Endothelial cell of umbilical vein (primary cell): ENCODE data around the gene TRPM3. TPM values are rescaled to one million over a fixed set of nuclear protein-coding genes. Genes with fewer than 3 reads are reported as not detected.

Source experiments
- BruUV-seq: library from RNA; stranded (reverse); fragments of 400-500 nt; replicated peaks from 2 replicates; lab custom pipeline; 2021; lab: Mats Ljungman, UMichigan
- CTCF ChIA-PET: fragments of 300-600, 350-600 bp; sonication (Branson Sonifier 250); formaldehyde crosslinking; loops from one replicate; lab custom pipeline; 2021; ENCODE audit warnings: antibody characterized with exemption, inconsistent platforms; lab: Charles Lee
- POLR2A ChIA-PET: fragments of 300-600, 350-600 bp; sonication (Branson Sonifier 250); formaldehyde crosslinking; loops from one replicate; lab custom pipeline; 2021; ENCODE audit warnings: antibody characterized with exemption, inconsistent platforms; lab: Charles Lee
- DNase-seq: peaks from one replicate; pipeline ENCODE4 v3.0.0-alpha.2; 2011; ENCODE audit warnings: low read depth, low spot score
- FAIRE-seq: peaks from 2 replicates; lab custom pipeline; 2011; peaks lifted over from hg19 to GRCh38; lab: Jason Lieb, UNC
- H2AFZ ChIP-seq: 2 replicates; pipeline ENCODE4 v1.6.0; 2012; ENCODE audit warnings: low read depth, low read length, control low read depth, inconsistent platforms
- H3K27ac ChIP-seq: 2 replicates; pipeline ENCODE4 v1.5.1; 2011; ENCODE audit warnings: low read depth, mild to moderate bottlenecking, control low read depth, low read length, moderate library complexity; ENCODE audit not compliant: insufficient read depth
- H3K27me3 ChIP-seq, 2 experiments: 2 replicates each; pipeline versions ENCODE4 v1.6.0 to v1.6.1; 2011; ENCODE audit warnings: low read length in 2 of 2, mixed read lengths in 1 of 2; ENCODE audit not compliant: control insufficient read depth in 2 of 2, insufficient read depth in 2 of 2
- H3K36me3 ChIP-seq, 2 experiments: 2 replicates in 1 of 2; 3 replicates in 1 of 2; pipeline ENCODE4 v1.5.1; 2011; ENCODE audit warnings: low read length in 2 of 2, mild to moderate bottlenecking in 1 of 2, moderate library complexity in 1 of 2; ENCODE audit not compliant: control insufficient read depth in 2 of 2, insufficient read depth in 2 of 2; ENCODE audit errors: extremely low read depth in 1 of 2
- H3K4me1 ChIP-seq: 3 replicates; pipeline ENCODE4 v1.5.1; 2011; ENCODE audit warnings: mild to moderate bottlenecking, low read length; ENCODE audit not compliant: control insufficient read depth, insufficient read depth; ENCODE audit errors: extremely low read depth
- H3K4me2 ChIP-seq: 2 replicates; pipeline ENCODE4 v1.6.1; 2011; ENCODE audit warnings: low read length, control low read depth, mixed read lengths; ENCODE audit not compliant: insufficient read depth
- H3K4me3 ChIP-seq, 3 experiments: fragments of 200-600 bp in 1 of 3; sonication (generic), shearing (Covaris generic) in 1 of 3; replicated peaks in 1 of 3; 2 replicates each; pipeline ENCODE4 v1.5.1; 2011 to 2016; ENCODE audit warnings: control low read depth in 3 of 3, low read length in 3 of 3, mild to moderate bottlenecking in 2 of 3, inconsistent platforms in 1 of 3, low read depth in 1 of 3, moderate library complexity in 1 of 3; ENCODE audit not compliant: insufficient read depth in 1 of 3
- H3K79me2 ChIP-seq: 2 replicates; pipeline ENCODE4 v1.6.0; 2012; ENCODE audit warnings: low read length, inconsistent platforms; ENCODE audit not compliant: control insufficient read depth, insufficient read depth
- H3K9ac ChIP-seq: replicated peaks from 2 replicates; pipeline ENCODE3; 2011; ENCODE audit warnings: low read length, control low read depth; ENCODE audit not compliant: insufficient read depth; ENCODE audit errors: extremely low read depth
- H3K9me1 ChIP-seq: replicated peaks from 3 replicates; pipeline ENCODE4 v1.6.0; 2011; ENCODE audit warnings: mild to moderate bottlenecking, low read length; ENCODE audit not compliant: control insufficient read depth, insufficient read depth; ENCODE audit errors: extremely low read depth
- H3K9me3 ChIP-seq: replicated peaks from 2 replicates; pipeline ENCODE4 v1.5.1; 2012; ENCODE audit warnings: low read length, inconsistent platforms; ENCODE audit not compliant: control insufficient read depth, insufficient read depth
- H4K20me1 ChIP-seq: replicated peaks from 2 replicates; pipeline ENCODE3; 2011; ENCODE audit warnings: mild to moderate bottlenecking, low read length; ENCODE audit not compliant: control insufficient read depth, insufficient read depth; ENCODE audit errors: extremely low read depth
- CTCF ChIP-seq, 2 donors: IDR thresholded peaks; 1 replicate in 1 of 2; 2 replicates in 1 of 2; pipeline ENCODE4 v1.5.1; 2011; ENCODE audit warnings: low read length in 2 of 2, mild to moderate bottlenecking in 2 of 2, moderate library complexity in 2 of 2, control low read depth in 1 of 2, inconsistent platforms in 1 of 2, low read depth in 1 of 2; ENCODE audit not compliant: insufficient read depth in 1 of 2; ENCODE audit errors: extremely low read depth in 1 of 2
- EZH2 ChIP-seq: IDR thresholded peaks from 2 replicates; pipeline ENCODE4 v1.6.1; 2012; ENCODE audit warnings: borderline replicate concordance, low read depth, mild to moderate bottlenecking, moderate library complexity, low read length, inconsistent platforms; ENCODE audit not compliant: severe bottlenecking
- FOS ChIP-seq: IDR thresholded peaks from 2 replicates; pipeline ENCODE4 v1.6.1; 2011; ENCODE audit warnings: mild to moderate bottlenecking, low read length, moderate library complexity, borderline replicate concordance; ENCODE audit not compliant: insufficient read depth
- GATA2 ChIP-seq: IDR thresholded peaks from 2 replicates; pipeline ENCODE4 v1.7.0; 2011; ENCODE audit warnings: low read depth, mild to moderate bottlenecking, moderate library complexity, mixed read lengths, low read length; ENCODE audit not compliant: insufficient read length, insufficient read depth
- JUN ChIP-seq: IDR thresholded peaks from 2 replicates; pipeline ENCODE4 v1.6.1; 2011; ENCODE audit warnings: borderline replicate concordance, low read depth; ENCODE audit not compliant: insufficient read length, insufficient read depth
- MAX ChIP-seq: IDR thresholded peaks from 2 replicates; pipeline ENCODE4 v1.6.1; 2011; ENCODE audit not compliant: insufficient read depth, insufficient read length
- MYC ChIP-seq: IDR thresholded peaks from one replicate; pipeline ENCODE4 v1.6.1; 2011; ENCODE audit warnings: mild to moderate bottlenecking, low read depth, low read length
- POLR2A ChIP-seq: IDR thresholded peaks from 2 replicates; pipeline ENCODE4 v1.6.1; 2012; ENCODE audit warnings: low read depth, mild to moderate bottlenecking, control low read depth, low read length
- POLR2AphosphoS5 ChIP-seq: IDR thresholded peaks from 2 replicates; pipeline ENCODE4 v1.6.1; 2012; ENCODE audit warnings: low read depth, mild to moderate bottlenecking, control low read depth, low read length, moderate library complexity; ENCODE audit not compliant: insufficient read depth
- dilution Hi-C: fragments of 300-500 bp; cut with MboI; formaldehyde crosslinking; loops from one replicate; pipeline ENCODE4 v1.15.0; 2019; ENCODE audit warnings: low sequenced_read_pairs; ENCODE audit not compliant: extremely low pct_ligation_motif_present
- intact Hi-C: fragments of 100-400 bp; cut with micrococcal nuclease; formaldehyde crosslinking; loops from one replicate; pipeline ENCODE4 v1.10.0; 2022
- polyA plus RNA-seq, 4 experiments: library from polyadenylated mRNA; depleted of rRNA in 3 of 4; stranded (reverse) in 3 of 4; unstranded in 1 of 4; fragments of >200 nt; gene quantifications; 2 replicates each; pipeline versions ENCODE4 v1.2.1 to v1.2.3, GENCODE V29; 2011 to 2012; ENCODE audit warnings: missing spikeins in 1 of 4
- total RNA-seq: library from RNA; stranded (reverse); gene quantifications from 2 replicates; pipeline ENCODE4 v1.2.3, GENCODE V29; 2021

Gene TRPM3
- total and polyA plus RNA-seq, 2 donors (not counting 3 experiments of a cell fraction or from before 2014, with no cell fraction given), result 0.17 to 0.33 TPM

GRCh38 chr9:70933321-70933720, 188.1 kb downstream of the TRPM3 start:
- Histone ChIP-seq H3K9me1 (no peaks in the 10 kb centered on the region), H3K27me3 (peaks cover 3 to 11% of the 10 kb centered on the region in 2 experiments), H3K27ac (no peak overlapping the region), H3K36me3 (no peaks in the 10 kb centered on the region), H3K4me2 (no peak overlapping the region), H3K4me1 (no peaks in the 10 kb centered on the region), H3K9ac (no peak overlapping the region), H4K20me1 (no peaks in the 10 kb centered on the region), H3K4me3 (no peak overlapping the region), H3K9me3 (no peaks in the 10 kb centered on the region), H2AFZ (no peak overlapping the region), H3K79me2 (no peaks in the 10 kb centered on the region)
- no peak for FAIRE-seq
- DNase-seq, result no peak
- ChIA-PET CTCF (interaction anchor here (1.2 kb wide), 1 partner anchor 9 kb away, joined by 8 read pairs; no protein-coding TSS in a partner anchor), POLR2A (no interaction called here)
- dilution Hi-C loops, result no loop called here
- no TSS peak for BruUV-seq
- TF ChIP-seq GATA2 (no peak), POLR2AphosphoS5 (no peak), JUN (no peak), MYC (no peak), EZH2 (no peak), POLR2A (no peak), FOS (no peak), CTCF (IDR thresholded peaks at IDR 0.05; ENCODE audit: extremely low read depth in 1 of 2, insufficient read depth in 1 of 2, low read depth in 1 of 2, low read length in 2 of 2) (no peak), MAX (no peak)
- intact Hi-C loops, result loop anchor here (10.0 kb wide), 1 partner anchor 191 kb away; the partner anchor contains the start of gene TRPM3
